K562 (cell line): Measurements from ENCODE around the gene HMGN3. TPM values are rescaled to one million over a fixed set of nuclear protein-coding genes. Genes with fewer than 3 reads are reported as not detected.

ENCODE experiments used
- ATAC-seq: fragments of 200-7000 bp; cut with Tn5 transposase; 3 replicates; pipeline ENCODE4 v1.9.1; 2020; ENCODE audit warnings: moderate library complexity
- BruUV-seq: library from RNA; stranded (reverse); fragments of 400-500 nt; replicated peaks from 2 replicates; lab custom pipeline; 2021; lab: Mats Ljungman, UMichigan
- CTCF ChIA-PET: fragments of 300-600 bp; formaldehyde crosslinking; extraction: SDS; loops from one replicate; lab custom pipeline; 2021; ENCODE audit warnings: low intra/inter-chr PET ratio; lab: Yijun Ruan, JAX
- POLR2A ChIA-PET: fragments of 300-600, 350-650 bp; sonication (Branson Sonifier 250); formaldehyde crosslinking; extraction: SDS; loops from one replicate; lab custom pipeline; 2021; ENCODE audit warnings: antibody characterized with exemption, inconsistent platforms; lab: Yijun Ruan, JAX
- DNase-seq, 4 experiments: peaks; one replicate each; pipeline versions ENCODE4 v3.0.0 to v3.0.0-alpha.2; 2011 to 2018; ENCODE audit warnings: low spot score in 3 of 4, mixed read lengths in 3 of 4; ENCODE audit errors: extremely low read depth in 1 of 4
- FAIRE-seq: peaks from 2 replicates; lab custom pipeline; 2011; peaks lifted over from hg19 to GRCh38; lab: Jason Lieb, UNC
- H2AFZ ChIP-seq: 2 replicates; pipeline ENCODE4 v1.6.0; 2011; ENCODE audit warnings: low read depth, low read length, control low read depth, inconsistent platforms
- H3K27ac ChIP-seq: fragments of 200-600 bp; 3 replicates; pipeline ENCODE4 v1.8.0; 2011; ENCODE audit warnings: low read depth, mild to moderate bottlenecking, control low read depth, inconsistent platforms, low read length, moderate library complexity, mixed read lengths; ENCODE audit errors: extremely low read depth
- H3K27me3 ChIP-seq, 2 experiments: fragments of 300-600 bp in 1 of 2; 2 replicates in 1 of 2; 3 replicates in 1 of 2; pipeline versions ENCODE4 v1.6.0 to v1.8.0; 2011; ENCODE audit warnings: inconsistent platforms in 2 of 2, low read length in 2 of 2, mild to moderate bottlenecking in 1 of 2, mixed read lengths in 1 of 2, moderate library complexity in 1 of 2; ENCODE audit not compliant: control insufficient read depth in 2 of 2, insufficient read depth in 2 of 2
- H3K36me3 ChIP-seq: fragments of 300-600 bp; 3 replicates; pipeline ENCODE4 v1.8.0; 2011; ENCODE audit warnings: mild to moderate bottlenecking, low read length, inconsistent platforms; ENCODE audit not compliant: control insufficient read depth, insufficient read depth
- H3K4me1 ChIP-seq, 2 experiments: fragments of 200-600 bp in 1 of 2; replicated peaks in 1 of 2; 2 replicates in 1 of 2; 3 replicates in 1 of 2; pipeline versions ENCODE4 v1.5.1 to v1.8.0; 2011; ENCODE audit warnings: inconsistent platforms in 2 of 2, low read length in 2 of 2, mild to moderate bottlenecking in 1 of 2, mixed read lengths in 1 of 2, moderate library complexity in 1 of 2; ENCODE audit not compliant: control insufficient read depth in 2 of 2, insufficient read depth in 2 of 2
- H3K4me2 ChIP-seq: 2 replicates; pipeline ENCODE4 v1.6.1; 2011; ENCODE audit warnings: low read length, control low read depth, inconsistent platforms, mixed read lengths; ENCODE audit not compliant: insufficient read depth
- H3K4me3 ChIP-seq: fragments of 200-600 bp; sonication (generic), shearing (Covaris generic); 2 replicates; pipeline ENCODE4 v1.5.1; 2016; ENCODE audit warnings: control low read depth, inconsistent platforms
- H3K79me2 ChIP-seq: fragments of 200-600 bp; 3 replicates; pipeline ENCODE4 v1.8.0; 2011; ENCODE audit warnings: low read length, inconsistent platforms; ENCODE audit not compliant: control insufficient read depth, insufficient read depth
- H3K9ac ChIP-seq, 2 experiments: 2 replicates each; pipeline versions ENCODE4 v1.6.0 to v1.6.1; 2011; ENCODE audit warnings: low read depth in 2 of 2, low read length in 2 of 2, control low read depth in 1 of 2, inconsistent platforms in 1 of 2, mild to moderate bottlenecking in 1 of 2, mixed read lengths in 1 of 2; ENCODE audit not compliant: insufficient read depth in 1 of 2
- H3K9me1 ChIP-seq: one replicate; pipeline ENCODE4 v1.6.0; 2011; ENCODE audit warnings: inconsistent platforms, mild to moderate bottlenecking, low read length, moderate library complexity; ENCODE audit not compliant: control insufficient read depth, insufficient read depth
- H3K9me3 ChIP-seq: replicated peaks from 2 replicates; pipeline ENCODE4 v1.5.1; 2011; ENCODE audit warnings: low read depth, low read length, inconsistent platforms; ENCODE audit not compliant: control insufficient read depth, insufficient read depth
- H4K20me1 ChIP-seq: replicated peaks from 2 replicates; pipeline ENCODE4 v1.6.1; 2011; ENCODE audit warnings: low read length, inconsistent platforms, mixed read lengths; ENCODE audit not compliant: control insufficient read depth, insufficient read depth
- C11orf30 ChIP-seq: fragments of 450-650 bp; IDR thresholded peaks from 2 replicates; pipeline ENCODE4 v1.6.1; 2016; ENCODE audit warnings: low read depth, mild to moderate bottlenecking
- FOXA1 ChIP-seq: fragments of 450-650 bp; IDR thresholded peaks from 2 replicates; pipeline ENCODE4 v1.6.1; 2016; ENCODE audit warnings: mild to moderate bottlenecking, borderline replicate concordance
- MCM5 ChIP-seq: fragments of 450-650 bp; IDR thresholded peaks from 2 replicates; pipeline ENCODE4 v1.6.1; 2016; ENCODE audit warnings: low read depth
- POLR2G ChIP-seq: fragments of 200-400 bp; formaldehyde crosslinking; IDR thresholded peaks from 2 replicates; pipeline ENCODE4 v1.6.1; 2017; ENCODE audit warnings: low read depth, mild to moderate bottlenecking, antibody characterized with exemption, low read length, moderate library complexity
- RBFOX2 ChIP-seq: fragments of 200-400 bp; formaldehyde crosslinking; IDR thresholded peaks from 2 replicates; pipeline ENCODE4 v1.6.1; 2017; ENCODE audit warnings: low read depth, mild to moderate bottlenecking, low read length, moderate library complexity
- RBM25 ChIP-seq: fragments of 200-400 bp; formaldehyde crosslinking; IDR thresholded peaks from 2 replicates; pipeline ENCODE4 v1.6.1; 2018; ENCODE audit warnings: low read length, low read depth, moderate library complexity; ENCODE audit not compliant: severe bottlenecking
- RNF2 ChIP-seq: sonication (generic); IDR thresholded peaks from 2 replicates; pipeline ENCODE4 v1.6.1; 2016
- TRIM28 ChIP-seq: fragments of 450-650 bp; IDR thresholded peaks from 2 replicates; pipeline ENCODE4 v1.6.1; 2017
- ZNF23 ChIP-seq: fragments of 250-450 bp; sonication (Bioruptor Pico); IDR thresholded peaks from 2 replicates; pipeline ENCODE4 v1.4.0; 2020; ENCODE audit warnings: mild to moderate bottlenecking
- ZNF316 ChIP-seq: fragments of 450-650 bp; IDR thresholded peaks from 2 replicates; pipeline ENCODE4 v1.6.1; 2016
- ZNF408 ChIP-seq: fragments of 250-450 bp; sonication (Bioruptor Pico); IDR thresholded peaks from 2 replicates; pipeline ENCODE4 v1.4.0; 2020; ENCODE audit warnings: low read depth, mild to moderate bottlenecking, moderate library complexity
- ZNF76 ChIP-seq: fragments of 250-450 bp; sonication (Bioruptor Pico); IDR thresholded peaks from 2 replicates; pipeline ENCODE4 v1.4.0; 2020; ENCODE audit warnings: mild to moderate bottlenecking, moderate library complexity, borderline replicate concordance
- WGBS: fragments of 100-300 bp; shearing (Covaris generic); methylation state at CpG from one replicate; pipeline ENCODE4 v1.1.6; 2016; ENCODE audit warnings: low coverage, mixed read lengths; ENCODE audit not compliant: insufficient coverage; ENCODE audit errors: missing lambda C conversion rate; 5-methylcytosine and 5-hydroxymethylcytosine counted together
- in situ Hi-C: fragments of 300-500 bp; cut with MboI; formaldehyde crosslinking; loops from 4 replicates; pipeline ENCODE4 v1.15.0; 2018; ENCODE audit warnings: inconsistent platforms, mixed read lengths
- intact Hi-C: fragments of 100-400 bp; cut with micrococcal nuclease; formaldehyde crosslinking; loops from 2 replicates; pipeline ENCODE4 v1.14.2; 2022
- polyA plus RNA-seq, 8 experiments: library from polyadenylated mRNA; depleted of rRNA in 4 of 8; stranded (reverse) in 5 of 8; unstranded in 3 of 8; fragments of >200 nt; fragmentation: Nextera tagmentation in 2 of 8; fragmentation: Illumina TruSeq in 1 of 8; extraction: Ambion mirVana in 2 of 8; extraction: Trizol in 1 of 8; gene quantifications; 2 replicates each; pipeline versions ENCODE4 v1.2.1 to v1.2.3, GENCODE V29; 2011 to 2014; ENCODE audit warnings: inconsistent platforms in 1 of 8, missing spikeins in 1 of 8
- total RNA-seq, 7 experiments: library from RNA; depleted of rRNA in 6 of 7; stranded (reverse); fragments of >200 nt in 6 of 7; fragmentation: Illumina TruSeq in 2 of 7; extraction: Trizol in 2 of 7; gene quantifications; 2 replicates each; pipeline versions ENCODE4 v1.2.1 to v1.2.3, GENCODE V29; 2011 to 2021; ENCODE audit warnings: low replicate concordance in 1 of 7
- TF ChIP-seq, protein P1 (sequence below): sonication (generic); formaldehyde crosslinking; IDR thresholded peaks from 2 replicates; pipeline ENCODE4 v1.8.1; 2023; ENCODE audit warnings: mild to moderate bottlenecking, missing genetic modification reagents
- TF ChIP-seq, protein P2 (sequence below), 2 experiments: fragments of 450-650 bp in 1 of 2; sonication (generic) in 1 of 2; formaldehyde crosslinking; conservative IDR thresholded peaks; 2 replicates each; pipeline versions ENCODE4 v1.4.0 to v1.8.1; 2020 to 2022; ENCODE audit warnings: mild to moderate bottlenecking in 1 of 2, missing genetic modification reagents in 1 of 2
- TF ChIP-seq, protein P3 (sequence below): fragments of 450-650 bp; formaldehyde crosslinking; IDR thresholded peaks from 2 replicates; pipeline ENCODE4 v1.4.0; 2020; ENCODE audit warnings: mild to moderate bottlenecking, moderate library complexity

Gene HMGN3
- total and polyA plus RNA-seq, 9 of the 15 experiments (the other 6 are each of a cell fraction or from before 2014, with no cell fraction given) = 42.1 to 154 (median 88.1) TPM

DNA sequence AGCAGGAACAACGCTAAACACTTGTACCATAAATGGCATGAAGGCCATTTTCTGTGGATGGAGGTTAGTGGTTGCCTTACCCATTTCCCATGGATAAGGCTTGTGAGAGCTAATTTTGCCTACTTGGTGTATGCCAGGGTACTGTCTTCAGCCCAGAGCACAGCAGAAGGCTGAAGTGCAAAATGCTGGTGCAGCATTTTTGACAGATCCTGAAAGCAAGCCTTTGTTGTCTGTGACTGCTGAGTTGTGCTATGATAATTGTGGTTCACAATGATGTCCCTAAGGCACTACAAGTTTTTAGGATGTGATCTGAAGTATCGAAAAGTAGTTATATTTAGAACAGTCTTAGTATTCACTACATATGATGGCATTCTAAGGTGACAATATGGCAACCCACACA is 14.7 kb upstream of the HMGN3 start:
- Histone ChIP-seq H3K9me3 (no peaks in the 10 kb centered on the region), H3K9me1 (no peaks in the 10 kb centered on the region), H4K20me1 (no peaks in the 10 kb centered on the region), H3K9ac (no peak overlapping the region), H3K4me3 (no peak overlapping the region), H3K36me3 (no peaks in the 10 kb centered on the region), H3K27me3 (no peaks in the 10 kb centered on the region), H3K27ac (no peak overlapping the region), H3K4me1 (no peaks in the 10 kb centered on the region), H2AFZ (no peak overlapping the region), H3K79me2 (no peaks in the 10 kb centered on the region), H3K4me2 (no peak overlapping the region)
- no peak for ATAC-seq
- CTCF ChIA-PET = no interaction called here
- TF ChIP-seq C11orf30 (peak; percentile 50; the same call in 1 of the 2 replicates), RBM25 (no peak), ZNF316 (peak; percentile 64)
- in situ Hi-C loops (no loop called here), intact Hi-C loops (no loop called here)
- WGBS = 0% methylated on average over 2 of the region's 2 CpGs
- FAIRE-seq = no peak
- no peak for DNase-seq
- POLR2A ChIA-PET = no interaction called here
- BruUV-seq = no TSS peak

DNA sequence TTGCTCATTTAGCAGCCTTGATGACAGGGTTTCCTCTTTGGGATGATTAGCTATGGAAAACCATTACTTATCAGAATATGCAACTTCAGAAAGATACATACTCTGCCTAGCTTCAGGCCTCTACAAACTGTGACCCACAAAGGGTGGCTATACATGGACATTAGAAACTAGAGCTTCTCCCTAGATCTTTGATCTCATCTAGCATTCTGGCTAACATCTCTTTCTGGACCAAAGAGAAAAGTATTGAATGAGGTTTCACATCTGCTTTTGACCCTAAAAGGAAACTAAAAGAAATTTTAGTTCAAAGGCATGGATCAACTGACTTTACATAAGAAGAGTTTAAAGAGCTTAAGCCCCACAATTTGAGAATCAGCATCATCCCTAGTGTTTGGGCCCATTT is 12.4 kb upstream of the HMGN3 start:
- no peaks in the 10 kb centered on the region for H3K36me3 ChIP-seq
- no peaks in the 10 kb centered on the region for H4K20me1 ChIP-seq
- FAIRE-seq = no peak
- POLR2A ChIA-PET = interaction anchor here (0.6 kb wide), 1 partner anchor 230 kb away, joined by 3 read pairs; no protein-coding TSS in a partner anchor
- no peak overlapping the region for H3K9ac ChIP-seq
- intact Hi-C loops (no loop called here), in situ Hi-C loops (no loop called here)
- BruUV-seq = no TSS peak
- no peaks in the 10 kb centered on the region for H3K9me1 ChIP-seq
- H3K27me3 ChIP-seq = no peaks in the 10 kb centered on the region
- DNase-seq = no peak
- no peak overlapping the region for H3K27ac ChIP-seq
- ATAC-seq = no peak
- no peaks in the 10 kb centered on the region for H3K4me1 ChIP-seq
- no peaks in the 10 kb centered on the region for H3K79me2 ChIP-seq
- no peak overlapping the region for H3K4me2 ChIP-seq
- H3K4me3 ChIP-seq = no peak overlapping the region
- H2AFZ ChIP-seq = no peak overlapping the region
- no peaks in the 10 kb centered on the region for H3K9me3 ChIP-seq
- CTCF ChIA-PET = no interaction called here
- TF ChIP-seq, protein P1, sequence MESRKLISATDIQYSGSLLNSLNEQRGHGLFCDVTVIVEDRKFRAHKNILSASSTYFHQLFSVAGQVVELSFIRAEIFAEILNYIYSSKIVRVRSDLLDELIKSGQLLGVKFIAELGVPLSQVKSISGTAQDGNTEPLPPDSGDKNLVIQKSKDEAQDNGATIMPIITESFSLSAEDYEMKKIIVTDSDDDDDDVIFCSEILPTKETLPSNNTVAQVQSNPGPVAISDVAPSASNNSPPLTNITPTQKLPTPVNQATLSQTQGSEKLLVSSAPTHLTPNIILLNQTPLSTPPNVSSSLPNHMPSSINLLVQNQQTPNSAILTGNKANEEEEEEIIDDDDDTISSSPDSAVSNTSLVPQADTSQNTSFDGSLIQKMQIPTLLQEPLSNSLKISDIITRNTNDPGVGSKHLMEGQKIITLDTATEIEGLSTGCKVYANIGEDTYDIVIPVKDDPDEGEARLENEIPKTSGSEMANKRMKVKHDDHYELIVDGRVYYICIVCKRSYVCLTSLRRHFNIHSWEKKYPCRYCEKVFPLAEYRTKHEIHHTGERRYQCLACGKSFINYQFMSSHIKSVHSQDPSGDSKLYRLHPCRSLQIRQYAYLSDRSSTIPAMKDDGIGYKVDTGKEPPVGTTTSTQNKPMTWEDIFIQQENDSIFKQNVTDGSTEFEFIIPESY (CRISPR knock-in tag) = no peak
- TF ChIP-seq RNF2 (no peak), RBFOX2 (no peak), FOXA1 (no peak), TRIM28 (no peak), MCM5 (no peak), ZNF23 (no peak), ZNF76 (CRISPR knock-in tag) (no peak), POLR2G (no peak), ZNF408 (CRISPR knock-in tag) (no peak)
- TF ChIP-seq, protein P2, sequence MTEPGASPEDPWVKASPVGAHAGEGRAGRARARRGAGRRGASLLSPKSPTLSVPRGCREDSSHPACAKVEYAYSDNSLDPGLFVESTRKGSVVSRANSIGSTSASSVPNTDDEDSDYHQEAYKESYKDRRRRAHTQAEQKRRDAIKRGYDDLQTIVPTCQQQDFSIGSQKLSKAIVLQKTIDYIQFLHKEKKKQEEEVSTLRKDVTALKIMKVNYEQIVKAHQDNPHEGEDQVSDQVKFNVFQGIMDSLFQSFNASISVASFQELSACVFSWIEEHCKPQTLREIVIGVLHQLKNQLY (CRISPR knock-in tag; conservative IDR thresholded peaks at IDR 0.05) = no peak
- TF ChIP-seq, protein P3, sequence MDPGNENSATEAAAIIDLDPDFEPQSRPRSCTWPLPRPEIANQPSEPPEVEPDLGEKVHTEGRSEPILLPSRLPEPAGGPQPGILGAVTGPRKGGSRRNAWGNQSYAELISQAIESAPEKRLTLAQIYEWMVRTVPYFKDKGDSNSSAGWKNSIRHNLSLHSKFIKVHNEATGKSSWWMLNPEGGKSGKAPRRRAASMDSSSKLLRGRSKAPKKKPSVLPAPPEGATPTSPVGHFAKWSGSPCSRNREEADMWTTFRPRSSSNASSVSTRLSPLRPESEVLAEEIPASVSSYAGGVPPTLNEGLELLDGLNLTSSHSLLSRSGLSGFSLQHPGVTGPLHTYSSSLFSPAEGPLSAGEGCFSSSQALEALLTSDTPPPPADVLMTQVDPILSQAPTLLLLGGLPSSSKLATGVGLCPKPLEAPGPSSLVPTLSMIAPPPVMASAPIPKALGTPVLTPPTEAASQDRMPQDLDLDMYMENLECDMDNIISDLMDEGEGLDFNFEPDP = no peak
